HG03097 (cell line): Measurements from ENCODE around the gene PF4V1.

Experiments used
- ATAC-seq: cut with Tn5 transposase; IDR thresholded peaks from one replicate; pipeline ENCODE4 v1.9.1; 2021; ENCODE audit not compliant: unreplicated experiment, low FRiP score

PF4V1 gene

GRCh38 chr4:73844806-73845205, 8.3 kb upstream of the PF4V1 start:
- no peak for ATAC-seq

DNA sequence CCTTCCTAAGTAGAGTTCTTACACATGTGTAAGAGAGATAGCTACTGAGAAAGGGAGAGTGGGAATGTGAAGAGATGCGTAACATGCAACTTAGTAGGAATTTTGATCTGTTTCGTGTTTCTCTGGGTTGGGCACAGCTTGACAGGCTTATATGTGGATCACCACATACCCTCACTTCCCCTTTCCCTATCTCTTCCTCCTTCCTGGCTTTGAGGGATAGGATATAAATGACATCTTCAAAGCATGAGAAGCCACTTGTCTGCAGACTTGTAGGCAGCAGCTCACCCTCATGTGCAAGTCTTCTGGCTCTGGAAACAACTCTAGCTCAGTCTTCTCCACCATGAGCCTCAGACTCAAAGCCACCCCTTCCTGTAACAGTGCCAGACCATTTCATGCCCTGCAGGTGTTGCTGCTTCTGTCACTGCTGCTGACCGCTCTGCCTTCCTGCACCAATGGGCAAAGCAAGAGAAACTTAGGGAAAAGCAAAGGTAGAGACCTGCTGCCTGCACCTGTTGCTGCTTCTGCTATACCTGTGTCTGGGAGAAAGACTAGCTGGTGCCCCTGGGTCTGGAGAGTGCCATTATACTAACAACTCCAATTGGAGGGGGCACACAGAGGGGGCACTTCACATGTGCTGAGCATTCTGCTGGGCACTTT, 5.4 kb upstream of the PF4V1 start:
- no peak for ATAC-seq

- ATAC-seq, result no peak
Observed at GRCh38 chr4:73848183-73848777, 4.8 kb upstream of the PF4V1 start.

DNA sequence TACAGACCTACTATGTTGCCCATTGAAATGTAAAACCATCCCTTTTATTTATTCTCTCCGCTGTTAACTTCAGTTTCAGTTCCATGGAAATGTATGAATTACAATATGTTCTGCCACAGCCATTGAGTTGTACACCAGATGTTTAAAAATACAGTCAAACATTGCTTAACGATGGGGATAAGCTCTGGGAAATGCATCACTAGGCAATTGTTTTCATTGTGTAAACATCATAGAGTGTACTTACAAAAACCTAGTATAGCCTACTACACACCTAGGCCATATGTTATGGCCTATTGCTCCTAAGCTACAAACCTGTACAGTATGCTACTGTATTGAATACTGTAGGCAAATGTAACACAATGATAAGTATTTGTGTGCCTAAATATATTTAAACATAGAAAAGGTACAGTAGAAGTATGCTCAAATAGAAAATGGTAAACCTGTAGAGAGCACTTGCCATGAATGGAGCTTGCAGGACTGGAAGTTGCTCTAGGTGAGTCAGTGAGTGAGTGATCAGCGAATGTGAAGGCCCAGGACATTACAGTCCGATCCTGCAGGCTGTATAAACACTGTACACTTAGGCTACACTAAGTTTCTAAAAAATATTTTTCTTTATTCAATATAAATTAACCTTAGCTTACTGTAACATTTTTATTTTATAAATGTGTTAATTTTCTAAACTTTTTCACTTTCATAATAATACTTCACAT, 2.7 kb upstream of the PF4V1 start:
- no peak for ATAC-seq

- no peak for ATAC-seq
Observed at GRCh38 chr4:73851293-73851692, 1.8 kb upstream of the PF4V1 start.

- ATAC-seq, result no peak
Observed at GRCh38 chr4:73852771-73853170, 325 bp upstream of the PF4V1 start.

DNA sequence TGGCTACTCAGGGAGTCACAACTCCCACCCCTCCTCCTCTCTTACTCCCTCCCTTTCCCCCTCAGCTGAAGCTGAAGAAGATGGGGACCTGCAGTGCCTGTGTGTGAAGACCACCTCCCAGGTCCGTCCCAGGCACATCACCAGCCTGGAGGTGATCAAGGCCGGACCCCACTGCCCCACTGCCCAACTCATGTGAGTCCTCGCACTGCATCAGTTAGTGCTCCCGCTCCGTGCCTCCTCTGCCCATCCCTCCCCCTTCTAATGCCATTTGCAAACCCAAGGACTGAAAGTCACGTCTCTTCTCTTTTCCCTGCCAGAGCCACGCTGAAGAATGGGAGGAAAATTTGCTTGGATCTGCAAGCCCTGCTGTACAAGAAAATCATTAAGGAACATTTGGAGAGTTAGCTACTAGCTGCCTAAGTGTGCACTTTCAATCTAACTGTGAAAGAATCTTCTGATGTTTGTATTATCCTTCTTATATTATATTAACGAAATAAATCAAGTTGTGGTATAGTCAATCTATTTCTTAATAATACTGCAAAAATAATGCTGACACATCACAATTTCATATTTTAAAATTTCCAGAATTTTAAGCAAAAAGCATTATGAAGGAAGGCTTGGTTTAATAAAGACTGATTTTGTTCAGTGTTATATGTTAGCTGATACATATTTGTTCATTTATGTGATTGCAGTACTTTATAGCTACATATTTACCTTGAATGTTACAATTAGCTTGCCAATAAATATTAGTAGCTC, 800 bp downstream of the PF4V1 start:
- no peak for ATAC-seq

GRCh38 chr4:73855406-73855805, 2.3 kb downstream of the PF4V1 start:
- ATAC-seq, result no peak

DNA sequence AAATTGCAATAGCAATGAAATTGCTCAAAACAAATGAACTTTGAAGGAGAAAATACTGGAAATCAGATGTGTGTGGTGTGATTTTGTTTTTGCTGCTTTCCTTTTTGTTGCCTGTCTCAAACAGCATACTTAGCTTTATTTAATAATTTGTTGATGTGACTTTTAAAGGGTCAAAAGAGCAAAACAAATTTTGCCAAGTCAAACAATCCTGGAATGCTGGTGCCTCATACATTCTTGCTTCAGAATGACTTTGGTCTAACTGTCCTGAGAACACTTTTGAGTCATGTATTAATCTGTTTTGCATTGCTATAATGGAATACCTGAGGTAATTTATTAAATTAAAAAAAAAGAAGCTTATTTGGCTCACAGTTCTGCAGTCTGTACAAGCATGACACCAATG, 3.4 kb downstream of the PF4V1 start:
- ATAC-seq, result no peak

- no peak for ATAC-seq
Observed at GRCh38 chr4:73859614-73860088, 6.6 kb downstream of the PF4V1 start.

DNA sequence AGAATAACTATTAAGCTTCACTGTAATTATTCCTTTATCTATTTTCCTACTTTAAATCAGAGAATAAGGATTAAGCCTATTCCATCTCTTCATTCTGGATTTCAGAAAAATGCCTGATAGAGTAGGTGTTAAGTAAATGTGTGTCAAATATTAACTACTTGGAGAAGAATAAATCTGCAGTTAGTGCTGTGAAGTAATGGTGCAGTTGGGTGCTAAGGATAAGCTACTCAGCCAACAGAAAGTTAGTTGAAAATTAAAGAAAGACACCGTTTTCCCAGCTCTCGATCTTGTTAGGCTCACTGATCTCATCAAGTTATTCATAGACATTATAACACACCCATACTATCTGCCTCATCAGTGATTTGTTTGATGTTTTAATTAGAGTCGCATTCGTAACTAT, 7.1 kb downstream of the PF4V1 start:
- ATAC-seq, result no peak

DNA sequence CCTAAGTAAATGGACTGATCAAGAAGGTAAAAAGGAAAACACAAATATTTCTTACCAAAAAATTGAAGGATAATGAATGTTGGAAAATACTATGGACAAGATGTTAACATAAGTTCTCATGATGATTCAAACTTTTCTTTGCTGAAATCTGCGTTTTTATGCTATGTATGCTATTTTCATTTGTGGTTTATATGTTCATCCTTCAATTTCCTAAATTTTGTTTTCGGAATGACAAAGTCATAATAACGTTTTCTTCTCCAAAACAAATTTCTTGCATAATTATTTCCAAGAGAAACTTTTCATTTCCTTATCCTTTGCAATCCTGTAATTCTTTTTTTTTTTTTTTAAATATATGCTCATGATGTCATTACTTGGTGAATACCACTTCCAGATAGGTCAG, 7.8 kb downstream of the PF4V1 start:
- ATAC-seq, result no peak

DNA sequence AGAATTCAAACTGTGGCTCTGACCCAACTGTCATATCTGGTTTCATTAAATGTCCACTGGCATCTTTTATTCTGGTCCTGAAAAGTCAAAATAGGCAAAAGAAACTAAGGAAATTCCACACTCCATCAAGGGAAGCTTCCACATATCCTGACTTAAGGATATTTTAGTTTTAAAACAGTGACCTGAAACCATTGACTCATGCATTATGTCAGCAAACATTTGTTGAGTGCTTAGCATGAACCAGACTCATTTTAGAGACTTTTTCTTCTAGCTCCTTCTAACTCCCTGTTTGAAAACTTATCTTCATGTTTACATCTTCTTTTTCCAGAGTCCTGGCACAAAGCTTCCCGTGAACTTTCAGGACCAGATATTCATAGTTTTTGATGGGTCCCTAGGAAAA, 9.2 kb downstream of the PF4V1 start:
- ATAC-seq, result no peak

DNA sequence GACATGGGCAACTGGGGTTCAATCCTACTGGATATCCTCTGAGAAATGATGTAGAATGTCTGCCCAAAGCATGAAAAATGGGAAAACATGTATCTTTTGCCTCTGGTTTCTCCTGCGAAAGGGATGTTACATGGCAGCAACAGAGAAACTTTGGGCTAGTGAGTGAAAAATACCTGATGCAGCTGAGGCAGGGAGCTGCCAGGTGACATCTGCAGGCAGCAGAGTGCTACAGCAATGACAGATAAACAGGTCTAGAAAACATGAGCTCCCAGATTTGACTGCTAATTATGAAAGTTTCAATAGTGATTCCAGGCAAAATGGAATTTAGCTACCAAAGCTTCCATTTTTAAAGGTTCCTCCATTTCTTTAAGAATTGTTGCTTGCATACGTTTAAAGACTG, 11.3 kb downstream of the PF4V1 start:
- ATAC-seq, result no peak

- ATAC-seq, result no peak
Observed at GRCh38 chr4:73864961-73865360, 11.9 kb downstream of the PF4V1 start.

- ATAC-seq, result no peak
Observed at GRCh38 chr4:73865431-73866096, 12.5 kb downstream of the PF4V1 start.

DNA sequence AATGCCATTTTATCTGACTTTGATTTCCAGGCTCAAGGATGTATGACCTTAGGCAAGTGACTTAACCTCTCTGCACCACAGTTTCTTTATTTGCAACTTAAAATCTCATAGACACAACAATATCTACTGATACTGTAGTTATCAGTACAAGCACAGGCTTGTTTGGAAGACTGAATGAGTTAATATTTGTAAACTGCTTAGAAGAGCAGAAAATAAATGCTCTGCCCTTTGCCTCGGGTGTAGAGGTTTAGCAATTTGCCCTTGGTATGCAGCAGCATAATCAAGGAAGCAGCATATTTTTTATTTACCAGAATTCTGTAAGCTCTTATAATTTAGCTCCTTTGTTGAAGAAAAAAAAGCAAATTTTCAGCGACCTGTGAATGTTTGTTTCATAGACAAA, 13.2 kb downstream of the PF4V1 start:
- ATAC-seq, result no peak

GRCh38 chr4:73867783-73868182, 14.7 kb downstream of the PF4V1 start:
- ATAC-seq, result no peak

GRCh38 chr4:73868206-73869129, 15.4 kb downstream of the PF4V1 start:
- ATAC-seq, result no peak
